NCI-H2171 (cell line): ENCODE data around the gene LEAP2.
A peak's percentile ranks its signal among the peaks of the same experiment; 100 is the strongest.
"Not testable (repeated sequence)": the region's sequence is repeated elsewhere in the genome, so short reads cannot be mapped to it uniquely, and the experiment has no call there.

Experiments used
- DNase-seq: peaks from one replicate; lab custom pipeline; 2025; lab: John Stamatoyannopoulos, UW

The LEAP2 gene

GRCh38 chr5:132840896-132841295, 32.6 kb upstream of the LEAP2 start:
- DNase-seq, result no peak

DNA sequence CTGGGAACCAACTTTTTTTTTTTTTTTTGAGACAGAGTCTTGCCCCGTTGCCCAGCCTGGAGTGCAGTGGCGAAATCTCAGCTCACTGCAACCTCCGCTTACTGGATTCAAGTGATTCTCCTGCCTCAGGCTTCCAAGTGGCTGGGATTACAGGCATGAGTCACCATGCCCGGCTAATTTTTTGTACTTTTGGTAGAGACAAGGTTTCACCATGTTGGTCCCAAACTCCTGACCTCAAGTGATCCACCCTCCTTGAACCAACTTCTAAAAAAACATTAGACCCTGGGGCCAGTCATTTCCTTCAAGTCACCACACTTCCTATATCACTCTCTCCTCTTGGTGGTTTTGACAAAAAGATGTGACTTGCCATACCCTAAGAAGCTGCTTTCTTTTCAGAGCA, 32.2 kb upstream of the LEAP2 start:
- no peak for DNase-seq

DNA sequence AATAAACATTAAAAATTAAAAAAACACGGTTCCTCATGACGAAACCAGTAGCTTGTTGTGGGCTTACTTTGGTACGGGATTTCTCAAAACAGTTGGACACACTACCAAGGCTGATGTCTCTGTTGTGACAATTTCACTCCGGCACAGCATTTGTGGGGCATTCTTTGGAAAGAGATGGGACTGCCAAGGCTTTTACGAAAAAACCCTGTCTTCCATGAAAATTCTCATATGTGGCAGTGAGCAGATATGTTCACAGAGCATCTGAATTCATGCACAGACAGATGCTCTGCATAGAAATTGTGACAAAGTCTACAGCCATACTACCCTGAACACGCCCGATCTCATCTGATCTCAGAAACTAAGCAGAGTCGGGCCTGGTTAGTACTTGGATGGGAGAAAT, 25.2 kb upstream of the LEAP2 start:
- DNase-seq, result no peak

DNA sequence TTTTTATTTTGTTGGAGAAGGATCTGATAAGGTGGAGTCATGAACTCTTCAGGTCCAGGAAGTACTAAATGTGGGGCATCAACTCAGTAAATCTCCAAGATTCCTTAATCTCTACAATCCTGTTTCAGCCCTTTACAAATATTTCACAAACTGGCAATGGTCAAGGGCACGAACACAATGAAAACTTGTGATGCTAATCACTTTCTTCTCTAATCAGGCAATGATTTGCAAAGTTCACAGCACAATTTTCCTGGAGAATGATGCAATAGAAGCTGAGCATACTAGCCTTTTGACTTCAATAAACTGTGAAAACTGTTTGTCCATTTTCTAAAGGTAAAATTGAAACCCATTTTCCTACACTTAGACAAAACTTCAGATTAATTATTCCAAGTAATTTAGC, 24.1 kb upstream of the LEAP2 start:
- no peak for DNase-seq

GRCh38 chr5:132850066-132850465, 23.4 kb upstream of the LEAP2 start:
- DNase-seq, result no peak

- DNase-seq, result no peak
These were observed 20.1 kb upstream of the LEAP2 start for GRCh38 chr5:132853323-132853722.

- no peak for DNase-seq
These were observed 19.7 kb upstream of the LEAP2 start for GRCh38 chr5:132853790-132854189.

DNA sequence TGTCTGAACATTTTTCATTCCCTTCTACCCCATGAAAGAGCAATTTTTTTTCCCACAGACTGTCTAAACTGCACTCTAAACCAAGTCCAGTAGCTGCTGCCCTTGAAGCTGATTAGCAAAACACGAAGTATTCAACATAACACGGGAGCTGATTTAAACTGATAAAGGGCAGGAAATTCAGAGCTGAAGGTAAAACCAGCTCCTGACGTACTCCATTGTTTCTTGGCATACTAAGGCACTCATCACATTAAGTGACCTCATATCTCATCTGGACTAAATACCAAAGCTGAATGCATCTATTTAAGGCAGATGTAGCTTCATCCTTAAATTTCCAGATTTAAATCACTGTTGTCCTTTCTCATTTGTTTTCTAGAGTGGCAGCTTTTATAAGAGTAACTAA, 19.2 kb upstream of the LEAP2 start:
- DNase-seq, result no peak

DNA sequence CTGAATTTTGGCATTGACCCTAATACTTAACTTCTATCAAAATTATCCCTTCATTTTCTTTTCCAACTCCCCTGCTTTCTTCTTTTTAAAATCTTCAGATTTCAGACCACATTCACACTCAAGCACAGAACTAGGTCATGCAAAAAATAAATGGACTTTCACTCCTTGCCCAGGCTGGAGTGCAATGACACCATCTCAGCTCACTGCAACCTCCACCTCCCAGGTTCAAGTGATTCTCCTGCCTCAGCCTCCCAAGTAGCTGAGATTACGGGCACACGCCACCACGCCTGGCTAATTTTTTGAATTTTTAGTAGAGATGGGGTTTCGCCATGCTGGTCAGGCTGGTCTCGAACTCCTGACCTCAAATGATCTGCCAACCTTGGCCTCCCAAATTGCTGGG, 18.5 kb upstream of the LEAP2 start:
- not testable (repeated sequence) for DNase-seq

- no peak for DNase-seq
These were observed 17.5 kb upstream of the LEAP2 start for GRCh38 chr5:132856011-132856410.

GRCh38 chr5:132859889-132860437, 13.5 kb upstream of the LEAP2 start:
- DNase-seq, result no peak

DNA sequence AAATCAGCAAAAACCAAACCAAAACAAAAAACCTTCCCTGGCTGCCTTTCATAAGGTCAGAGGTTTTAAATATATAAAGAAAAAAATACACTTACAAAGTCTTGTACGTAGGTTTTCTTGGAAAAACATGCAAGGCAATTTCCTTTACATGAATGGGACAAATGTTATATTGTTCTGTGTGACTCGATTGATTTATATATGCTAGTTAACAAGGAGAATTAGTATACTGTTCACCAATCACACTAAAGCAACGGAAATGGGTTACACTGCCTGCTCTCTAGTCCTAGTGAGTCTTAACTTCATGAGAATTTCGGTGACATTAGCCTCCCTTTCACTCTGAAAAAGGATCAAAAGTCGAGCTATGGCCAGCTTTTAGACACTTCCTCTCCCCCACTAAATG, 12.7 kb upstream of the LEAP2 start:
- DNase-seq, result no peak

GRCh38 chr5:132865668-132866341, 7.7 kb upstream of the LEAP2 start:
- DNase-seq, result no peak

- DNase-seq, result peak; percentile 87
These were observed 7.0 kb upstream of the LEAP2 start, which contains the start of the genes GDF9 and UQCRQ for GRCh38 chr5:132866342-132867045. GDF9 (minus strand) TSS chr5:132866469; CDS start chr5:132864533, 1,936 bp downstream. UQCRQ (plus strand) TSS chr5:132866642; CDS start chr5:132866882, 240 bp downstream.

DNA sequence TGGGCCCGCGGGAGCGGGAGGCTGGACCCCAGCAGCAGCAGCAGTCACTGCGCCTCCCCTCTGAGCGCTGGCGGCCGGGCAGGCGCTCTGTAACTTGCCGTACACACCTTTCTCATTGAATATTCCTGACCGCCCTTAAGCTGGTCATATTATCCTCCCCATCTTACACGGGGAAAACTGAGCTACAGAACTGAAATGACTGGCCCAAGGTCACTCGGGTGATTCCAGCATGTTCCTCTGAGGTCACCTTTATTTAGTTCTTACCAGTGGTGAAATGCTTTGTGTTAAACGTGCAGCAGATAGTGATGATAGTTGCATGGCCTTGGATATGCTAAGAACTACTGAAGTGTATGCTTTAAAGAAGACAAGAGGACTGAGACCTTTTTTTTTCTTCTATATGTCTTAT, 6.4 kb upstream of the LEAP2 start:
- no peak for DNase-seq

DNA sequence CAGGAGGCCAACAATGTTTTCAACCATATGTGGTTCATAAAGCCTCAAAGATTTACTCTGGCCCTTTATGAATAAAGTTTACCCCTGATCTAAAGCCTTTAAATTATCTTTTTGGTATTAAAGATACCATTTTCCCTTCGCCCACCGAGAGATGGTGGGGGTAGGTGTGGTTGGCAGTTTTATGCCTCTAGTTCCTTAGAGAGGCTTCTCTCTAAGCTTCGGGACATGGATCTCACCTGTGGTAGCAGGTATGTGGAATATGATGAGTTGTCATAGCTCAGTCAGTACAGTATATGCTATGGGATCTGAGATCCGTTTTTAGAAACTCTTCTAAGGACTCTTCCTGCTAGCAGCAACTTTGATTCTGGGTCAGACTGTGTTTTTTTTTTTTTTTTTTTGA, 4.7 kb upstream of the LEAP2 start:
- no peak for DNase-seq

DNA sequence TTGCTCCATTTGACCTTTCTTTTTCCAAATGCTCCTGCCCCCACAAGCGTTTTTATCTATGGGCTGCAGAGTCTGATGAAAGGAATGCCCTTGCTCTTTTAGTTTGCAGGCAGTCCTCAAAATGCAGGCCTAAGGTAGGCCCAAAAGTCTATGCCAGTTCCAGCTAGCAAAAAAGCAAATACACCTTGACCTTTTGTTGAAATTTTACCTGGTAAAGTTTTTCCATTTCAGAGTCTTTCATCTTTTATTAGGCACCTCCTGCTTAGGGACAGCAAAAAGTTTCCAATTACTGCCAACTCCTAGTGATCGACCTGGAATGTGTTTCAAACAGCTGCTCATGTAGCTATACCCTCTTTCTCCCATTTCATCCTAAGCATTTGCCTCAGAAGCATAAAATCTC, 2.7 kb upstream of the LEAP2 start:
- DNase-seq, result no peak

DNA sequence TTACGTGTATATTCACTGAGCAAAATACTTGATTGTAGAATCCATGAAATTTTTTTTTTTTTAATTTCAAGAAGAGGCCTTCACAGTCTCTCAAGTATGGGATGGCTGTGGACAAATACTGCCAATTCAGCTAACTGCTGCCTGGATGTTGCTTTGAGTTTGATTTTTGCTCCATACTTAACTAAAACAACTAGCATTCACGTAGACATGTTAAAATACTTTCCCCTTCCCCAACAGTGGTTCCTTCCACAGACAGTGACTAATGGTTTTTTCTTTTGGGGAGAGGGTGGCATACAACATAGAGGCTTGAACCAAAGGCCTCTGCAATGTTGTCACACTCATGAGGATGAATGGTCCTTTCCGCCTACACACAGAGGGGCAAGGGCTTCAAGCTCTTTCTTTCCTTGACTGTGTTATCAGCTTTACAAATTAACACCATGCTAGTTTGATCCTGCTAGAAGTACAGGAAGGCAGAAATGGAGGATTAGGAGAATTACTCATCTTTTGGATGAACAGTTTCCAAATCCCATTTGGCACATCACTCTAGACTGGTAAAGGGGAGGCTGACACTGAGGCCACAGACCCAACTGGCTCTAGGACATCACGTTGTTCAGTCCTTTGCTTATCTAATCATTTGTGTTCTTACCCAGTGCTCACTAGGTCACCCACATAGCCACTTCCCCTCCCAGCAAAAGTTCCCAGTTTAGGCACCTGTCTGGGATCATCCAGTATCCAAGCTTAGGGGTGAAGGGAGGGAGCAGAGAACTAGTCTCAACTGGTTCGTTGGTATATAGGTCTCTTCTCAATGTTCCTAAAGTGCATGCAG, 1.8 kb upstream of the LEAP2 start:
- no peak for DNase-seq

DNA sequence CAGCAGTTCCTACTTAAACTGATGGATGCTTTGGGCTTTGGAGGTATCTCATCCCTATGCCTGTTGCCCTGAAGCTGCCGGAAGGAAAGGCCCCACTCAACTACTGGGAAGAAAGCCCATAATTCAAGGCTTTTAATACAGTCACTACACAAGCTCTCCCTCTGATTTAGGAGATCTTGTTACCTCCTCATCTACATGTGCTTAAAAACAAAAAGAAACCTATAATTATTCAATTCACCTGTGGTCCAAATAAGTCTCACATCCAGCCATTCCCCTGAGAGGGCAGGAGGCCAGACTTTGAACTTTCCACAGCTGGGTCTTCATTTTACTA, 715 bp upstream of the LEAP2 start:
- DNase-seq, result no peak

DNA sequence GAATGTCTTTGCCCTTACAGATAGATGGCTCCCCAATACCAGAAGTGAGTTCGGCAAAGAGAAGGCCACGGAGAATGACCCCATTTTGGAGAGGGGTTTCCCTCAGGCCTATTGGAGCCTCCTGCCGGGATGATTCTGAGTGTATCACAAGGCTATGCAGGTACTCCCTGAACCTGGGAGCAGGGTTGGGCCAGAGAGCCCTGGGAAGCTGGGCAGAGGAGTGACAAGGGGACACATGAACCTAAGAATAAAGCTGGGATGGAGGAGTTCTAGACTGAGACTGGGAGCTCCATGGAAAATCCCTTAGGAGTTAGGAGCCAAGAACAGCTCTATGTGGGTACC, 433 bp downstream of the LEAP2 start:
- no peak for DNase-seq

DNA sequence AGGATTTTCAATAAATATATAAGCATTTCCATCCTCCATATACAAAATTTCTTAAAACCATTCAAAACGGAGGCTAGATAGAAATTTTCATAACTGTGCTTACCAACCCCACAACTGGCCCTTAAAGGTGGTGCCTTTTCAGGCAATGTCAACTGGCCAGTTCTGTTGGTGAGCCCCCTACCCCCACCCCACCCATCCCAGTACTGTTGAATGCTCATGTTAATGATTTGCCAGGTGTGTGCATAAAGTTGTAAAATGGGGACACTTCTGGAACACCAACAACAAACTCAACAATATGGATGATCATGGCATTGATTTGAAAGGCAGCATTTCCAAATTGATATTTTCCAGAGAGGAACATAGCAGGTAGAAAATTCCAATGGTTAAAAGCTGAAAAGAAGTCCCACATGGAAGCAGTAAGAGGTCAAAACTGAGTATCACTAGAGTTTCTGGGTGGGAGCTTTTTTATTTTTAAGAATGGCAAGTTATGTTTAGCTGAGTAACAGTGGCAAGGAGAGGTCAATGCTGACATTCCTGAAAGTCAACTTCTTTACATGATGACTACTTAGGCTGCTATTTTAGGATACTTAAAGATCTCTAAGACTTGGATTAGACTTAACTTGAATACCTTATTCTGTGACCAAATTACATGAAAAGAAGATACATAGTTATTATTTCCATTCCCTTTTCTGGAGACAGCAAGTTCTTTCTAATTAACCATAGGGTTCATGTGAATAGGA, 2.7 kb downstream of the LEAP2 start:
- DNase-seq, result no peak

GRCh38 chr5:132877466-132877865, 4.0 kb downstream of the LEAP2 start:
- DNase-seq, result no peak
